Gastroesophageal sphincter (tissue), 4 donors: Measurements from ENCODE around the gene PPP1R14C. TPM values are rescaled to one million over a fixed set of nuclear protein-coding genes. Genes with fewer than 3 reads are reported as not detected.
A peak's percentile ranks its signal among the peaks of the same experiment; 100 is the strongest.

ENCODE experiments used
- ATAC-seq: fragments of 150-250 bp; one replicate; pipeline ENCODE4 v1.9.1; 2016; ENCODE audit warnings: mild to moderate bottlenecking, moderate library complexity
- H3K27ac ChIP-seq, 4 donors: fragments of 200-600 bp; sonication (generic) in 3 of 4; 1 replicate in 3 of 4; 2 replicates in 1 of 4; pipeline ENCODE4 v1.5.1; 2016 to 2019
- H3K27me3 ChIP-seq: fragments of 200-600 bp; sonication (generic); one replicate; pipeline ENCODE4 v1.5.1; 2019
- H3K36me3 ChIP-seq, 2 donors: fragments of 200-600 bp; sonication (generic); one replicate each; pipeline ENCODE4 v1.5.1; 2019; ENCODE audit warnings: control low read depth in 1 of 2
- H3K4me1 ChIP-seq, 3 donors: fragments of 200-600 bp; sonication (generic); 1 replicate in 2 of 3; 2 replicates in 1 of 3; pipeline ENCODE4 v1.5.1; 2016 to 2019; ENCODE audit warnings: control low read depth in 2 of 3
- H3K4me3 ChIP-seq, 2 donors: fragments of 200-600 bp; sonication (generic); one replicate each; pipeline ENCODE4 v1.5.1; 2019; ENCODE audit warnings: mild to moderate bottlenecking in 1 of 2, moderate library complexity in 1 of 2
- H3K9me3 ChIP-seq, 3 donors: fragments of 200-600 bp; sonication (generic); one replicate each; pipeline ENCODE4 v1.5.1; 2017 to 2019; ENCODE audit warnings: control low read depth in 2 of 3
- EP300 ChIP-seq: sonication (generic); formaldehyde crosslinking; IDR thresholded peaks from one replicate; pipeline ENCODE4 v1.6.1; 2017; ENCODE audit warnings: antibody characterized with exemption, mild to moderate bottlenecking
- POLR2A ChIP-seq, 2 donors: fragments of 450-650 bp; IDR thresholded peaks; one replicate each; pipeline ENCODE4 v1.6.1; 2017; ENCODE audit warnings: antibody characterized with exemption in 2 of 2, mild to moderate bottlenecking in 2 of 2, moderate library complexity in 1 of 2
- POLR2AphosphoS5 ChIP-seq: sonication (generic); formaldehyde crosslinking; IDR thresholded peaks from one replicate; pipeline ENCODE4 v1.6.1; 2017; ENCODE audit warnings: antibody characterized with exemption
- WGBS, 2 donors: methylation state at CpG; one replicate each; pipeline ENCODE4 v1.1.5; 2018; ENCODE audit warnings: low coverage in 1 of 2; 5-methylcytosine and 5-hydroxymethylcytosine counted together
- total RNA-seq, 4 donors: library from RNA; depleted of rRNA; stranded (reverse); fragments of >200 nt; gene quantifications; one replicate each; pipeline ENCODE4 v1.1.0, GENCODE V29; 2016
- TF ChIP-seq, protein P1 (sequence below), 4 experiments: fragments of 200-600 bp in 2 of 4; fragments of 450-650 bp in 2 of 4; sonication (generic) in 1 of 4; IDR thresholded peaks; one replicate each; pipeline ENCODE4 v1.5.1; 2017 to 2019; ENCODE audit warnings: antibody characterized with exemption in 4 of 4, mild to moderate bottlenecking in 2 of 4, moderate library complexity in 2 of 4

Gene PPP1R14C
- total RNA-seq, 4 donors from 2014 or later = 0.12 to 1.5 TPM; not detected in 2

GRCh38 chr6:150276937-150277742 is 134.3 kb downstream of the PPP1R14C start:
- no peaks in the 10 kb centered on the region for H3K9me3 ChIP-seq
- no peaks in the 10 kb centered on the region for H3K36me3 ChIP-seq
- H3K27me3 ChIP-seq = peaks cover 5% of the 10 kb centered on the region
- H3K4me1 ChIP-seq = peaks cover 0 to 17% (median 2%) of the 10 kb centered on the region in 3 donors
- WGBS, 2 donors = 44 to 49% methylated on average over 3 of the region's 10 CpGs
- no peak overlapping the region for H3K4me3 ChIP-seq
- no peak for ATAC-seq
- TF ChIP-seq POLR2A (IDR thresholded peaks at IDR 0.05) (no peak), EP300 (no peak), POLR2AphosphoS5 (no peak)
- peak overlapping the region in 1 of 4 donors; percentile 24 for H3K27ac ChIP-seq

- Histone ChIP-seq H3K27me3 (peaks cover 10% of the 10 kb centered on the region), H3K27ac (no peak overlapping the region), H3K9me3 (peaks cover 0 to 5% (median 0%) of the 10 kb centered on the region in 3 donors), H3K4me3 (no peak overlapping the region), H3K4me1 (peaks cover 0 to 17% (median 2%) of the 10 kb centered on the region in 3 donors), H3K36me3 (no peaks in the 10 kb centered on the region)
- 77 to 100% methylated on average over 1 of the region's 1 CpG for WGBS, 2 donors
- TF ChIP-seq EP300 (no peak), POLR2AphosphoS5 (no peak), POLR2A (IDR thresholded peaks at IDR 0.05) (no peak)
- TF ChIP-seq, protein P1, sequence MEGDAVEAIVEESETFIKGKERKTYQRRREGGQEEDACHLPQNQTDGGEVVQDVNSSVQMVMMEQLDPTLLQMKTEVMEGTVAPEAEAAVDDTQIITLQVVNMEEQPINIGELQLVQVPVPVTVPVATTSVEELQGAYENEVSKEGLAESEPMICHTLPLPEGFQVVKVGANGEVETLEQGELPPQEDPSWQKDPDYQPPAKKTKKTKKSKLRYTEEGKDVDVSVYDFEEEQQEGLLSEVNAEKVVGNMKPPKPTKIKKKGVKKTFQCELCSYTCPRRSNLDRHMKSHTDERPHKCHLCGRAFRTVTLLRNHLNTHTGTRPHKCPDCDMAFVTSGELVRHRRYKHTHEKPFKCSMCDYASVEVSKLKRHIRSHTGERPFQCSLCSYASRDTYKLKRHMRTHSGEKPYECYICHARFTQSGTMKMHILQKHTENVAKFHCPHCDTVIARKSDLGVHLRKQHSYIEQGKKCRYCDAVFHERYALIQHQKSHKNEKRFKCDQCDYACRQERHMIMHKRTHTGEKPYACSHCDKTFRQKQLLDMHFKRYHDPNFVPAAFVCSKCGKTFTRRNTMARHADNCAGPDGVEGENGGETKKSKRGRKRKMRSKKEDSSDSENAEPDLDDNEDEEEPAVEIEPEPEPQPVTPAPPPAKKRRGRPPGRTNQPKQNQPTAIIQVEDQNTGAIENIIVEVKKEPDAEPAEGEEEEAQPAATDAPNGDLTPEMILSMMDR (IDR thresholded peaks at IDR 0.05) = no peak
- no peak for ATAC-seq
These were observed 136.7 kb downstream of the PPP1R14C start for GRCh38 chr6:150279533-150279932.

GRCh38 chr6:150280703-150281102 is 137.9 kb downstream of the PPP1R14C start:
- peaks cover 0 to 17% (median 2%) of the 10 kb centered on the region in 3 donors for H3K4me1 ChIP-seq
- H3K9me3 ChIP-seq = peaks cover 0 to 5% (median 0%) of the 10 kb centered on the region in 3 donors
- H3K27ac ChIP-seq = no peak overlapping the region
- WGBS, 2 donors = 93 to 100% methylated on average over 1 of the region's 1 CpG
- peaks cover 20% of the 10 kb centered on the region for H3K27me3 ChIP-seq
- no peaks in the 10 kb centered on the region for H3K36me3 ChIP-seq
- no peak for TF ChIP-seq POLR2AphosphoS5
- no peak for TF ChIP-seq POLR2A (IDR thresholded peaks at IDR 0.05)
- TF ChIP-seq, protein P1 (IDR thresholded peaks at IDR 0.05) = no peak
- no peak for TF ChIP-seq EP300
- no peak for ATAC-seq
- no peak overlapping the region for H3K4me3 ChIP-seq

DNA sequence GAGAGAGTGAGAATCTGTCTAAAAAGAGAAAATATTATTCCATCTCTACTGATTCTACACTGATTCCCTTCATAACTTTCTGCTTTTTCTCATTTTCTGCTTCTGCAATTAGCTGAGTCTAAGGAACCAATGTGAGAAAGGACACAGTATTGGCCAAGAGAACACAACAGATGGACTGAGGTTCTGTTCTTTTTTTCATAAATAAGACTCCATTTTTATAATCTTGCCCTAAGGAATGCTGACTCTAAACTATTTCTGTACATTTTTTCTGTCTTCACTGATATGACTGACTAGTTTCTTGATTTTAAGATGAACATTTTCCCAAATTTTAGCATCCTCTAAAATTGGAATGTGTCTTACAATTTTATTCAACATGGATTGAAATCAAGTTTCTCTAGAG is 138.9 kb downstream of the PPP1R14C start:
- no peaks in the 10 kb centered on the region for H3K36me3 ChIP-seq
- H3K9me3 ChIP-seq = peaks cover 0 to 5% (median 0%) of the 10 kb centered on the region in 3 donors
- TF ChIP-seq, protein P1 (IDR thresholded peaks at IDR 0.05) = no peak
- TF ChIP-seq POLR2AphosphoS5 (no peak), EP300 (no peak), POLR2A (IDR thresholded peaks at IDR 0.05) (no peak)
- H3K4me1 ChIP-seq = peaks cover 0 to 11% (median 2%) of the 10 kb centered on the region in 3 donors
- H3K27ac ChIP-seq = no peak overlapping the region
- H3K27me3 ChIP-seq = peaks cover 20% of the 10 kb centered on the region
- no peak overlapping the region for H3K4me3 ChIP-seq
- no peak for ATAC-seq

GRCh38 chr6:150282806-150283205 is 140.0 kb downstream of the PPP1R14C start:
- H3K4me1 ChIP-seq = peaks cover 0 to under 1% (median 0%) of the 10 kb centered on the region in 3 donors
- no peak overlapping the region for H3K27ac ChIP-seq
- peaks cover 20% of the 10 kb centered on the region for H3K27me3 ChIP-seq
- peaks cover 0 to 5% (median 0%) of the 10 kb centered on the region in 3 donors for H3K9me3 ChIP-seq
- H3K4me3 ChIP-seq = no peak overlapping the region
- no peaks in the 10 kb centered on the region for H3K36me3 ChIP-seq
- ATAC-seq = no peak
- TF ChIP-seq EP300 (no peak), POLR2AphosphoS5 (no peak), POLR2A (IDR thresholded peaks at IDR 0.05) (no peak)
- TF ChIP-seq, protein P1 (IDR thresholded peaks at IDR 0.05) = no peak
